ENCODE measurements around the gene GLRX3. TPM values are rescaled to one million over a fixed set of nuclear protein-coding genes. Genes with fewer than 3 reads are reported as not detected.

The GLRX3 gene
- total and polyA plus RNA-seq, 2 experiments from 2014 or later: 141 to 201 TPM

DNA sequence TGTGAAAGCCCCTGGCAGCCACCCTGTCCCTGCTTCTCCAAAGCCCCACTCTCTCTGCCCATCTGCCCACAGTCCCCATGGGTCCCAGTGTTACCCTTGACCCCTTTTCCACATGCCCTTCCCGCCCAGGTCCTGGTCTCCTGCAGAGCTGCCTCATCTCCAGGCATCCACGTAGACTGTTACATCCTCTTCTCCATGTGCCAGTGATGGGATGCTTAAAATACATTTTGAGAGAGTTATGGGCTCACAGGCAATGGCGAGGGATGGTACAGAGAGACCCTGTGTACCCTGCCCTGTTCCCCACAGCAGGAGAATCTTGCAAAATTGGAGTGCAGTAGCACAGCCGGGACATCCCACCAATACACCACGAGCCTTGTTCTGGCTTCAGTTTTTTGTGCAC, 56.8 kb downstream of the GLRX3 start:
- Mint-ChIP-seq H3K4me1 (peaks cover 3% of the 10 kb centered on the region), H3K4me3 (no peak overlapping the region), H3K27me3 (ENCODE audit: insufficient read depth, low read depth, poor library complexity) (peaks cover 12% of the 10 kb centered on the region), H3K36me3 (ENCODE audit: low read depth) (peaks cover 11% of the 10 kb centered on the region), H3K27ac (no peak overlapping the region; the same call in 1 of the 2 replicates), H3K9me3 (peaks cover 14% of the 10 kb centered on the region)
- Histone ChIP-seq H4K20me1 (replicated peaks; ENCODE audit: insufficient read depth) (no peaks in the 10 kb centered on the region), H3F3A (replicated peaks; ENCODE audit: low read depth) (no peaks in the 10 kb centered on the region), H3K79me2 (replicated peaks; ENCODE audit: insufficient read depth) (no peaks in the 10 kb centered on the region), H3K27ac (ENCODE audit: low read depth) (no peak overlapping the region), H3K4me1 (ENCODE audit: insufficient read depth) (no peaks in the 10 kb centered on the region), H3K4me3 (no peak overlapping the region), H3K4me2 (no peak overlapping the region), H3K36me3 (ENCODE audit: insufficient read depth) (no peaks in the 10 kb centered on the region), H2AFZ (no peak overlapping the region), H3K27me3 (ENCODE audit: insufficient read depth) (no peaks in the 10 kb centered on the region), H3K9me2 (ENCODE audit: insufficient read depth) (no peaks in the 10 kb centered on the region)
- TF ChIP-seq NANOG (IDR thresholded peaks at IDR 0.05; ENCODE audit: borderline replicate concordance): no peak
- no peak for TF ChIP-seq POLR2AphosphoS5 (IDR thresholded peaks at IDR 0.05; ENCODE audit: low read depth)
- no peak for TF ChIP-seq CTCF (conservative IDR thresholded peaks at IDR 0.05; ENCODE audit: low read depth in 2 of 2)
- no peak for TF ChIP-seq EZH2 (IDR thresholded peaks at IDR 0.05; ENCODE audit: low read depth, unreplicated experiment)
- no peak for TF ChIP-seq EZH2phosphoT487 (IDR thresholded peaks at IDR 0.05; ENCODE audit: unreplicated experiment)
- TF ChIP-seq, protein P1, sequence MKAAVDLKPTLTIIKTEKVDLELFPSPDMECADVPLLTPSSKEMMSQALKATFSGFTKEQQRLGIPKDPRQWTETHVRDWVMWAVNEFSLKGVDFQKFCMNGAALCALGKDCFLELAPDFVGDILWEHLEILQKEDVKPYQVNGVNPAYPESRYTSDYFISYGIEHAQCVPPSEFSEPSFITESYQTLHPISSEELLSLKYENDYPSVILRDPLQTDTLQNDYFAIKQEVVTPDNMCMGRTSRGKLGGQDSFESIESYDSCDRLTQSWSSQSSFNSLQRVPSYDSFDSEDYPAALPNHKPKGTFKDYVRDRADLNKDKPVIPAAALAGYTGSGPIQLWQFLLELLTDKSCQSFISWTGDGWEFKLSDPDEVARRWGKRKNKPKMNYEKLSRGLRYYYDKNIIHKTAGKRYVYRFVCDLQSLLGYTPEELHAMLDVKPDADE (IDR thresholded peaks at IDR 0.05): no peak
- no peak for TF ChIP-seq STAT1 (IDR thresholded peaks at IDR 0.05; ENCODE audit: unreplicated experiment)
- no peak for TF ChIP-seq ZNF114 (CRISPR knock-in tag; IDR thresholded peaks at IDR 0.05)
- no peak for TF ChIP-seq ZNF331 (CRISPR knock-in tag; IDR thresholded peaks at IDR 0.05; ENCODE audit: low read depth)
- TF ChIP-seq, protein P2, sequence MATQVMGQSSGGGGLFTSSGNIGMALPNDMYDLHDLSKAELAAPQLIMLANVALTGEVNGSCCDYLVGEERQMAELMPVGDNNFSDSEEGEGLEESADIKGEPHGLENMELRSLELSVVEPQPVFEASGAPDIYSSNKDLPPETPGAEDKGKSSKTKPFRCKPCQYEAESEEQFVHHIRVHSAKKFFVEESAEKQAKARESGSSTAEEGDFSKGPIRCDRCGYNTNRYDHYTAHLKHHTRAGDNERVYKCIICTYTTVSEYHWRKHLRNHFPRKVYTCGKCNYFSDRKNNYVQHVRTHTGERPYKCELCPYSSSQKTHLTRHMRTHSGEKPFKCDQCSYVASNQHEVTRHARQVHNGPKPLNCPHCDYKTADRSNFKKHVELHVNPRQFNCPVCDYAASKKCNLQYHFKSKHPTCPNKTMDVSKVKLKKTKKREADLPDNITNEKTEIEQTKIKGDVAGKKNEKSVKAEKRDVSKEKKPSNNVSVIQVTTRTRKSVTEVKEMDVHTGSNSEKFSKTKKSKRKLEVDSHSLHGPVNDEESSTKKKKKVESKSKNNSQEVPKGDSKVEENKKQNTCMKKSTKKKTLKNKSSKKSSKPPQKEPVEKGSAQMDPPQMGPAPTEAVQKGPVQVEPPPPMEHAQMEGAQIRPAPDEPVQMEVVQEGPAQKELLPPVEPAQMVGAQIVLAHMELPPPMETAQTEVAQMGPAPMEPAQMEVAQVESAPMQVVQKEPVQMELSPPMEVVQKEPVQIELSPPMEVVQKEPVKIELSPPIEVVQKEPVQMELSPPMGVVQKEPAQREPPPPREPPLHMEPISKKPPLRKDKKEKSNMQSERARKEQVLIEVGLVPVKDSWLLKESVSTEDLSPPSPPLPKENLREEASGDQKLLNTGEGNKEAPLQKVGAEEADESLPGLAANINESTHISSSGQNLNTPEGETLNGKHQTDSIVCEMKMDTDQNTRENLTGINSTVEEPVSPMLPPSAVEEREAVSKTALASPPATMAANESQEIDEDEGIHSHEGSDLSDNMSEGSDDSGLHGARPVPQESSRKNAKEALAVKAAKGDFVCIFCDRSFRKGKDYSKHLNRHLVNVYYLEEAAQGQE (IDR thresholded peaks at IDR 0.05; ENCODE audit: unreplicated experiment): no peak
- TF ChIP-seq CREB1 (CRISPR knock-in tag; IDR thresholded peaks at IDR 0.05; ENCODE audit: low read depth): no peak
- TF ChIP-seq ZNF462 (CRISPR knock-in tag; IDR thresholded peaks at IDR 0.05): no peak
- ATAC-seq: no peak
- no peak for DNase-seq (ENCODE audit: low spot score)
